Measurements from ENCODE around the gene ZNF860.
A peak's percentile ranks its signal among the peaks of the same experiment; 100 is the strongest.

Gene ZNF860

DNA sequence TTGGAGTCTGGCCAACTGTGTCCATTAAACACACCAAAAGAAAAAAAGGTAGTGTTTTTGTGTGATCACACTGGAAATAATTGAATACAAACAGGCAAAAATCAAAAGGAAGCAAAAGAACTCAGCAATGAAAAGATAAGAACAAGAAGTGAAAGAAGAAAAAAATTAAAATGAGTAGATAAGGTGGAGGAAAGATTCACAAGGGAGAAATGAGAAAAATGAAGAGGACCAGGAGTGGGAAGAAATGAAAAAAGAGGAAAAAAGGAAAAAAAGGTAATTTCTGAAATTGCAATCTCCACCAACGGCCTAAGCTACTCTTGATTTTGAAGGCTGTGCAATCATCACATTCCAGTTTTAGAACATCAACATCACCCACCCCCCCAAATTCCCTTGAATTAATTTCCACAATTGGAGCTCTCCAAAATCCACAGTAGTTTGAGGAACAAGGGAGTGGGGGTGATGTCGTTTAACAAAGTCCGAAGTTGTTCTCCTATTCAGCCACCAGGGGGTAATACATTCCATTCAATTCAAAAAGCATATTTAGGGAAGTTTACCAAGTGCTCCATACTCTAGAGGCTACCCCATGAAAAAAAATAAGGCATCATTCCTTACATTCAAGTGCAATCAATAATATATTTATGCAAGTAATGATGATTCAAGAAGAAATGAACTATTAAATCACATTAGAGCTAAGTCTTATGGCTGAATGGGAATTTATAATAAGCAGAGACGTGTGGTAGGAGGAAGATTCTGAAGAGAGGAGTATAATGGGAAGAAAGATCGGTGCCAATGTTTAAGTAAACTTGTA lies 37.4 kb downstream of the ZNF860 start:
- H3K4me3 ChIP-seq (ENCODE audit: low read depth, low read length) = no peak overlapping the region
- TF ChIP-seq, protein P1, sequence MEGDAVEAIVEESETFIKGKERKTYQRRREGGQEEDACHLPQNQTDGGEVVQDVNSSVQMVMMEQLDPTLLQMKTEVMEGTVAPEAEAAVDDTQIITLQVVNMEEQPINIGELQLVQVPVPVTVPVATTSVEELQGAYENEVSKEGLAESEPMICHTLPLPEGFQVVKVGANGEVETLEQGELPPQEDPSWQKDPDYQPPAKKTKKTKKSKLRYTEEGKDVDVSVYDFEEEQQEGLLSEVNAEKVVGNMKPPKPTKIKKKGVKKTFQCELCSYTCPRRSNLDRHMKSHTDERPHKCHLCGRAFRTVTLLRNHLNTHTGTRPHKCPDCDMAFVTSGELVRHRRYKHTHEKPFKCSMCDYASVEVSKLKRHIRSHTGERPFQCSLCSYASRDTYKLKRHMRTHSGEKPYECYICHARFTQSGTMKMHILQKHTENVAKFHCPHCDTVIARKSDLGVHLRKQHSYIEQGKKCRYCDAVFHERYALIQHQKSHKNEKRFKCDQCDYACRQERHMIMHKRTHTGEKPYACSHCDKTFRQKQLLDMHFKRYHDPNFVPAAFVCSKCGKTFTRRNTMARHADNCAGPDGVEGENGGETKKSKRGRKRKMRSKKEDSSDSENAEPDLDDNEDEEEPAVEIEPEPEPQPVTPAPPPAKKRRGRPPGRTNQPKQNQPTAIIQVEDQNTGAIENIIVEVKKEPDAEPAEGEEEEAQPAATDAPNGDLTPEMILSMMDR (IDR thresholded peaks at IDR 0.05; ENCODE audit: insufficient read depth, low read depth, low read length, missing control alignments) = peak; percentile 62
- peak; percentile 36 for DNase-seq (ENCODE audit: low read depth)

DNA sequence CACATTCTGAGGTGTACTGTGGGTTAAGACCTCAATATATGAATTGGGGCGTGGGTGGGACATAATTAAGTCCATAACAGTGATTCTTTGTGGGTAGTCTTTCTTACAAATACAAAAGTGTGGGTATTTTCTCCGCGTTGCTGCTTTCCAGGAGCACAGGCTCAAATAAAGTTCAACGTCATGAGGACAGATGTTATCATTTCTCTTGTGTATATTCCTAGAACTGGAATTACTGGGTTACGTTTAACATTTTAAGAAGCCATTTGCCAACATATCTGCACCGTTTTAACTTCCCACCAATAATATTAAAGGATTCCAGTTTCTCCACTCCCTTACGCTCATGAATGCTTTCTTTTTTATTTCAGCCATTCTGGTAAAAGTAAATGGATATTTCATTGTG lies 39.6 kb downstream of the ZNF860 start:
- no peak overlapping the region for H3K4me3 ChIP-seq (ENCODE audit: low read depth, low read length)
- TF ChIP-seq, protein P1 (IDR thresholded peaks at IDR 0.05; ENCODE audit: insufficient read depth, low read depth, low read length, missing control alignments) = no peak
- no peak for DNase-seq (ENCODE audit: low read depth)

DNA sequence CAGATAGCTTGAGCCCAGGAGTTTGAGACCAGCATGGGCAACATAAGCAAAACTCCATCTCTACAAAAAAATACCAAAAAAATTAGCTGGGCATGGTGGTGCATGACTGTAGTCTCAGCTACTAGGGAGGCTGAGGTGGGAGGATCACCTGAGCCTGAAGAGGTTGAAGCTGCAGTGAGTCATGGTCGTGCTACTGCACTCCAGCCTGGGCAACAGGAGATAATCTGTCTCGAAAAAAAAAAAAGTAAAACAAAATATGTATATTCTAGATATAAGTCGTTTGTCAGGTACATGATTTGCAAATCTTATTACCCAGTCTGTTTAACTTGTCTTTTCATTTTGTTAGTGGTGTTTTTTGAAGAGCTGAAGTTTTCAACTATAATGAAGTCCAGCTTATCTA lies 40.2 kb downstream of the ZNF860 start:
- TF ChIP-seq, protein P1 (IDR thresholded peaks at IDR 0.05; ENCODE audit: insufficient read depth, low read depth, low read length, missing control alignments) = no peak
- H3K4me3 ChIP-seq (ENCODE audit: low read depth, low read length) = no peak overlapping the region
- no peak for DNase-seq (ENCODE audit: low read depth)

DNA sequence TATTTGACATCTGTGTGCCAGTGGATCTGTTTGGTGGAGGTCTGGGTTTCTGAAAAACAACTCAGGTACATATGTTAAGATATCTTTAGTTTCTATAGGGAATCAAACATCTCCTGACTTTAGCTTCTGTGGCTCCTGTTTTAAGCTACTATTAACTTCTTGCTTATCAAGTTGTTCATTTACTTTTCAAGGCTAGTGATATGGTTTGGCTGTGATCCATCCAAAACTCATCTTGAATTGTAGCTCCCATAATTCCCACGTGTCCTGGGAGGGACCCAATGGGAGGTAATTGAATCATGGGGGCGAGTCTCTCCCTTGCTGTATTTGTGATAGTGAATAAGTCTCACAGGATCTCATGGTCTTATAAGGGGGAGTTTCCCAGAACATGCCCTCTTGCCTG lies 41.4 kb downstream of the ZNF860 start:
- TF ChIP-seq, protein P1 (IDR thresholded peaks at IDR 0.05; ENCODE audit: insufficient read depth, low read depth, low read length, missing control alignments) = no peak
- DNase-seq (ENCODE audit: low read depth) = no peak
- H3K4me3 ChIP-seq (ENCODE audit: low read depth, low read length) = no peak overlapping the region

DNA sequence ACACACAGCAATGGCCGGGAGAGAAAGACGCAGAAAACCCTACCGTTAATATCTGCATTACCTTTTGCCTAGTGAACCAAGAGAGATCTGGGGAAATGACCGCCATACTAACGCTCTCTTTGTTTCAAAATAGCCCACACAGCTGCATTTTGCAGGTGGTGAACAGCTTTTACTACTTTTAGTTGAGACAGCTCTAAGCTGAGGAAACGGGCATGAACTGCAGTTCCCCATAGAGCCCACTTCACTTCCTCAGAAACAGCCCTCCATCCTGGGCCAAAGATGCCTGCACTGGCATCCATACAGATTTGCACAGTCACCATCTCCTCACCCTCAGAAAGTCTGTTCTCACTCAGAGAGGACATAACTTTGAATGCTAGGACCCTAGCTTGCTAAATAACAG lies 45.0 kb downstream of the ZNF860 start:
- no peak overlapping the region for H3K4me3 ChIP-seq (ENCODE audit: low read depth, low read length)
- DNase-seq (ENCODE audit: low read depth) = no peak
- TF ChIP-seq, protein P1 (IDR thresholded peaks at IDR 0.05; ENCODE audit: insufficient read depth, low read depth, low read length, missing control alignments) = no peak

DNA sequence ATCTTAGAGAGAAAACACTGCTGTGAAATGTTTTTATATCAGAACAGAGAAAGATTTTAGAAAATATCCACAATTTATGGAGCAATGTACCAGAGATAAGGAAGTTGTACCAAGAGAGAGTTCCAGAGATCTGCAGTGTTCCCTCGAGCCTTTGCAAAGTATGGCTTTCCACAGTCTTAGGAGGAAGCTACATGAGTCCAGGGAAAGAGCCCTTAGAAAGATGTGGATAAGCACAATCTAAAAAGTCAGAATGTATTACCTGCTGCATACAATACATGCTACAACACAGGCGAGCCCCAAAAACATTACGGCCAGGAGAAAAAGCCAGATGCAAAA lies 56.4 kb downstream of the ZNF860 start:
- H3K4me3 ChIP-seq (ENCODE audit: low read depth, low read length) = no peak overlapping the region
- DNase-seq (ENCODE audit: low read depth) = no peak
- TF ChIP-seq, protein P1 (IDR thresholded peaks at IDR 0.05; ENCODE audit: insufficient read depth, low read depth, low read length, missing control alignments) = no peak

DNA sequence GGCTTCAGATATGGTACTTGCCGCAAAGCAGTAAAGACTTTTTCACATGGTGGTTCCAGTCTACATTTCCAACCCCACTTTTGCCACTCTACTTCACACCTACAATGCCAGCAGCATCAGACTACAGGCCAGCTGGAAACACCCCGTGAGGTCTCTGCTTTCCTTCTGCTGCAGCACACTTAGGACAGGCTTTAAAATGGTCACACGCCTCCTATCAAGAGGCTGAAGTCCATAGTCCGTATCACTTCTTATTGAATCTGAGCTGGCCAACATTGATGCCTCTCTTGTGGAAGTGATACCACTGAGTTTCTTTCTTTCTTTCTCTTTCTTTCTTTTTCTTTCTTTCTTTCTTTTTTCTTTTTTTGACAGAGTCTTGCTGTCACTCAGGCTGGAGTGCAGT lies 59.8 kb downstream of the ZNF860 start:
- no peak overlapping the region for H3K4me3 ChIP-seq (ENCODE audit: low read depth, low read length)
- no peak for DNase-seq (ENCODE audit: low read depth)
- TF ChIP-seq, protein P1 (IDR thresholded peaks at IDR 0.05; ENCODE audit: insufficient read depth, low read depth, low read length, missing control alignments) = no peak
